COLO668 (cell line): ENCODE data around the gene ZDHHC14.
A peak's percentile ranks its signal among the peaks of the same experiment; 100 is the strongest.
"Not testable (repeated sequence)": the region's sequence is repeated elsewhere in the genome, so short reads cannot be mapped to it uniquely, and the experiment has no call there.

Experiments used
- DNase-seq: peaks from one replicate; lab custom pipeline; 2025; ENCODE audit not compliant: unreplicated experiment; lab: John Stamatoyannopoulos, UW

ZDHHC14 gene

DNA sequence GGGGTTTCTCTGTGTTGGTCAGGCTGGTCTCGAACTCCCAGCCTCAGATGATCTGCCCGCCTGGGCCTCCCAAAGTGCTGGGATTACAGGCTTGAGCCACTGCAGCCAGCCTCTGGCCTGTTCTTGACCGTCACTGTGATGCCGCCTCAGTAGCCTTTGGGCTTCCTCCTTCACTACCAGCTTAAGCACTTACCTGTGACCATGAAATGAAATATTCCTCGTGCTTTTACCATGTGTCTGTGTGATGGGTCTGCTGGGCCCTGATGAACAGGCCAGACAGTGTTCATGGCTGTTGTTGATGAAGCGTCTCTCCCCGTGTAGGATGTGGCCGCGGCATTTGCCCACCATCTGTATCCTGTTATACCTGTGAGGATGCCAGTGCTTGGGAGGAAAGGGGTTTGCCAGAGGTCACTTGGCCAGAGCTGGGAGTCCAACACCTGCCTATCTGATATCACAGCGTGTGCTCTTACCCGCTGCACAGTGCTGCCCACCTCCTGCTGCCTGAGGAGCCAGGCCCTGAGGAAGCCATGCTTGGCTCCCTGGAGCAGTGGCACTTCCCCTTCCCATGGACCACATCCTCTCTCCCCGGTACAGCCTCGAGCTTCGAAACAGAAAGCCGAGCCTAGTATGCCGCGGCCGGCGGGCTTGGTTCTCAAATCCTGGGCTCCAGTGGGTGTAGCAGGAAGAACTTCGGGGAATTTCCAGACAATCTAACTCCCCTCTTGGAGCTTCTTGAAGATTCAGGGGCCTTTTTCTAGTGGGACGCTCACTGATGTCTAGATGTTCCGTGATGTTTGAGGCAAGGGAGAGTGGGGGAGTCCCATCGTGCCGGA is 167.9 kb downstream of the ZDHHC14 start:
- DNase-seq, result no peak

DNA sequence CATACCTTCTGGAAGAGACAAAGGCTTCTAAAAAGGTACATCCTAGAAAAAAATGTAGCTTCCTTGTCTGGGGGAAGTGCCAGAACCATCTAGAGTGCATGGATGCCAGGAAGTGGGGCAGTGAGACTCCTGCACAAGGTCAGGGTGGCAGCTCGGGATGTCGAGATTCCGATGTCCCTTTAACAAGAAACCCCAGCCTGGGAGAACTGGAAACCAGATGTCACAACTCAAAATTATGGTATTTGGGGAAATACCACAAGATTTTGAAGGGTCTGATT is 168.4 kb downstream of the ZDHHC14 start:
- DNase-seq, result no peak

DNA sequence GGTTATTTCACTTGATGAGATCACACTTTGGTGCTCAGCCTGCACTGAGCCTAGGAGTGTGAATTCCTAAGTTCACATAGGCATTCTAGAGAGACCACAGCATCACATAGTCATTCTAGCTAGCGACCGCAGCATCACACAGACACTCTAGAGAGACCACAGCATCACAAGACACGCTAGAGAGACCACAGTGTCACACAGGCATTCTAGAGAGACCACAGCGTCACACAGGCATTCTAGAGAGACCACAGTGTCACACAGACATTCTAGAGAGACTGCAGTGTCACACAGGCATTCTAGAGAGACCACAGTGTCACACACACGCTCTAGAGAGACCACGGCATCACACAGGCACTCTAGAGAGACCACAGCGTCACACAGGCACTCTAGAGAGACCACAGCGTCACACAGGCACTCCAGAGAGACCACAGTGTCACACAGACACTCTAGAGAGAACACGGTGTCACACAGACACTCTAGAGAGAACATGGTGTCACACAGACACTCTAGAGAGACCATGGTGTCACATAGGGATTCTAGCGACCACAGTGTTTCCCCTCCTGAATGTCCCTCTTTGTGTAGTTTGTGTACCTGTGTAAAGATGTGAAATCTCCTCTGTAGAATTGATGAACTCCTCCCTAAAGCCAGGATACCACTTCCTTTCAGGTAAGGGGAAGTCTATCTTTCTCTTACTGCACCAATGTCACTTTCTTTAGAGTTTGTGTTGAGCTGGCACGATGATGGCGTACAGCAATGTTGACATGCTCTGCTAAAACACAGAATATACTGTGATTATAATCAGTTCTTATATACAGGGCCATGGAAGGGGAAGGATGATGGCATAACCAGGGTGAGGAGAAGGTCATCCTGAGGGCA is 169.4 kb downstream of the ZDHHC14 start:
- DNase-seq, result no peak

DNA sequence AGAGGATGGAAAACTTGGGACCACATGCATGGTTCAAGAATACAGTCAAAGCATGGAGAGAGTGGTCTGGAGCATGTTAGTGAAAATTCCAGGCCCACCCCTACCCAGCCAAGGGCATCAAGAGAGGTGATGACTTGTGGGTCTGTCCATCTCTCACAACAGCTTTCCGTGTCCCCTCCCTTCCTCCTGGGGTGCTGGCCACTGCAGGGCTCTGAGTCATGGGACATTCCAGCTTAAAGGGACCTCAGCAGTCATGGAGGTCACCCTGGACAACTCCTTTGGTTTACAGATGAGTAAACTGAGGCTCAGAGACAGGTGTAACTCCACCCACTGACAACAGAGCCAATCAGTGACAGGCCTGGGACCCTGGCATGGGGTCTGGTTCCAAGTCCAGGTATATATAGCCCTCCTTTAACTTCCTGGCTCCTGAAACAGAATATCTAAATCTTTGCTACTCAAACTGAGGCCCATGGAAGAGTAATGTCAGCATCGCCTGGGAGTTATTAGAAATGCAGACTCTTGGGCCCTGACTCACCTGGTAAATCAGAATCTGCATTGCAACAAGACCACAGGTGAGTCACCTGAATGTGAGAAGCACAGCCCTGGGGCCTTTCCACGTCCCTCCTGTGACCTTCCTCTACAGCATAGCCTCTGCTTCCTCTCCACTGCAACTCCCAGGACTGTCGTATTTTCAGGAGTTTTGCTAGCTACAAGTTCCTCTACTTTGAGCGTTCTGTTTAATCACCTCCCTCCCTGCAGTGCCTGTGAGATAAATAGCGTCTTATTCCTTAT is 170.2 kb downstream of the ZDHHC14 start:
- DNase-seq, result no peak

DNA sequence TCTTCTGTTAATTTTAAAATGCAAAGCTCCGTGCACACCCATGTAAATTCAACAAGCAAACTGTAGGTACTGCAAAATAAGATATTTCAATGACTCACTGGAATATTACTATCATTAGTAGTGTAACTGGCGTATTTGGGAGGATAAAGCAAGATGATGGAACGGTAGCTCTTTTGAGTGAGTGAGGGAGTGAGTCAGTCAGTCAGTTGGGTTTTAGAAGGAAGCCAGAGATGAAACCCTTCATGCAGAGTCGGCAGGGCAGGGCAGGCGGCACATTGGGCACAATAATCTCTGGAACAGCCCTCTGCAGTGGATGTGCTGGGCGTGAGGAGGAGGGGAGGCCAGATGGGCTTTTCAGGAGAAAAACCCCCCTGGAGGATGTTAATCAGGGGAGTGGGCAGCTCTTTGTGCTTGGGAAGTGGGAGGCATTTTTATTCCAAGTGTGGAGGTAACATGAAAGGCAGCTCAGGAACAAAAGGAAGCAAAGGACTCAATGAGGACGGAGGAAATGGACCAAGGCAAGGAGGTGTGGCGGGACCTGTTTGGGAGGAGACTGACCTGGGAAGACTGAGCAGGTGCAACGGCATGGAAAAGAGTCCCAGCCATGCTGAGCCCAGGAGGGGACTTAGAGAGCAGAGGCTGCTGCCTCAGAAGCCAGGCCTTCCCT is 171.2 kb downstream of the ZDHHC14 start:
- no peak for DNase-seq

DNA sequence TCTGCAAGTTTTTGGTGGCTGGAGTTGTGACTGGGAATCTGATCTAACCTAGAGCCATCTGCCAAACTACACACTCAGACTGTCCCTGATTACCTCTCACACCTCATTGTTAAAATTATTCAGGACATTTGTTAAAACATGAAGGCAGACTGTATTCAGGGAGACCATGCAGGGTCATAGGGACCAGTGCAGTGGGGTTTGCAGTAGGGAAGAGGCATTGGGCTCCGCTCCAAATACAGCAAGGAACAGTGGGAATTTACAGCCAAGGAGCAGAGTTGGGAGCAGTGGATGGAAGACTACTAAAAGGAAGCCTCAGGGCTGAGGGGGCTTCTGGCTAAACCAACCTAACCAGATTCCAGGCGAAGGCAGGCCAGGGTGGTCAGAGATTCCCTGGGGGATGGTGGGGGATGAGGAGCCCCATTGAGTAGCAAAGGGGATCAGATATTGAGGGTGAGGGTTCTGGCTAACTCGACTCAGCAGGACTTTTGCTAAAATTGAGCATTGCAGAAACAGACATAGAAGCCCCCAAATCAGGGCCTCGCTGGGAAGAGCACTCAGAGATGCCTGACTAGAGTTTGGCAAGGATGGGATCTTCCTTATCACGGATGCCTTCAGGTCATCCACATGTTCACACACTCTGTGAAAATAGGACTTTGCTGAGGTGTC is 172.0 kb downstream of the ZDHHC14 start:
- DNase-seq, result no peak

DNA sequence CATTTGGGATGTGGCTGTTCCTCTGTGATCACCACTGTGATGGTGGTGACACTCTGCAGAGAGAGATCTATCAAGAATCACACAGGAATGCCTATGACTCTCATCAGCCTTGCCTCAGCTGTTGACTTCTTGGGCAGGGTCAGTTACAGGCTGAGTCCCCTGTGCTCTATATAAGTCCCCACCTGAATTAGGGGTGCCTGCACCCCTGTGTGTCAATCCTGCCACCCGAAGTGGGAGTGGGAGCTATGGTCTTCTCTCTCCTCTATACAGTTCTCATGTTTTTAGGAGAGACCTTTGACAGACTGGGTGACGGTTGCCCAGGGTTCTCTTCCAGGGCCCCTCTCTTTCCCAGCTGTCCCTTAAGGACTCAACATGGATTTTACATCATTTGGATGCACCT is 173.8 kb downstream of the ZDHHC14 start:
- no peak for DNase-seq

DNA sequence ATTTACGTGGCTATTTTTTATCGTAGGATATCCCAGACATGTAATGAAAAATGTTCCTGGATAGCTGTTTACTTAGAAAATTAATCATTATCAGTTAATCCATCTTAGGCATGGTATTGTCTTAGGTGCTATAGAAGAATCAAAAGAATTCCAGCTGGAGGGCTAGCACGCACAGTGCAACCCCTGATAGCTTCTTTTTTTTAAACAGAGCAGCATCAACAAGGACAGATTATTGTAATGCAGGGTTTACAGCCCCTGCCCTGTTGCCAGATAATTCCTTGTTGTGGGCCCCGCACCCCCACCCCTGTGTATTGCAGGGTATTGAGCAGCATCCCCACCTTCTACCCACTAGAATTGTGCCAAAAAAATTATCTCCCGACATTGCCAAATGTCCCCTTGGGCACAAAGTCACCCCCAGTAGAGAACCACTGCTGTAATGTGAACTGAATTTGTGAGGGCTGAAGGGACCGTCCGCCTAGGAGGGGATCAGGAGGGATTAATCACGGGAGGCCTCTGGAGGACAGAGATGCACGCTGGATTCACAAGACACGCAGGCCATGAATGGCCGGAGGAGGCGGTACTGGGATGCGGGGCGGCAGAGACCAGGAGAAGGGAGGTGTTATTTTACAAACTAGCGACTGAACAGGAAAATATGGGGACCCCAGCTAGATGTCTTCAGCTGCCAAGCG is 174.6 kb downstream of the ZDHHC14 start:
- no peak for DNase-seq

DNA sequence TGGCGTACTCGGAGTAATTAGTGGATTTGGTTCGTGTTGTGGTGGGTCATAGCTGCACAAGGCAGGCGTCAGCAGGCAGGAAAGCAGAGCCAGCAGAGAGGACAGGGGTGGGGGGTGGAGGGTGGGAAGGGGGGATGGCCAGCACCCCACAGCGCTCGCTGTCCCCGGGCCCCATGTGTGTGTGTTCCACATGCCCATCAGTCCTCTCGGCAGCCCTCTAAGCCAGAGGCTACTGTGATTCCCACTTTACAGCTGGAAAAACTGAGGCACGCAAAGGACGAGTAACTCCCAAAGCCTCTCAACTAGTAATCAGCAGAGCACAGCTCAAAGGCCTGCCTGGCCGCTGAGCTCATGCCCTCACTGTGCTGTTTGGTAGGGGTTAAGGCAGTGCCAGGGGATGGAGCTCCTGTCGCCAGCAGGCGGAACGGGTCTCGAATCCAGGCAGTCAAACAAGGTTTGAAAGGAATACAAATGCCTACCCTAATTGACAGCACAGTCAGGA is 175.2 kb downstream of the ZDHHC14 start:
- no peak for DNase-seq

DNA sequence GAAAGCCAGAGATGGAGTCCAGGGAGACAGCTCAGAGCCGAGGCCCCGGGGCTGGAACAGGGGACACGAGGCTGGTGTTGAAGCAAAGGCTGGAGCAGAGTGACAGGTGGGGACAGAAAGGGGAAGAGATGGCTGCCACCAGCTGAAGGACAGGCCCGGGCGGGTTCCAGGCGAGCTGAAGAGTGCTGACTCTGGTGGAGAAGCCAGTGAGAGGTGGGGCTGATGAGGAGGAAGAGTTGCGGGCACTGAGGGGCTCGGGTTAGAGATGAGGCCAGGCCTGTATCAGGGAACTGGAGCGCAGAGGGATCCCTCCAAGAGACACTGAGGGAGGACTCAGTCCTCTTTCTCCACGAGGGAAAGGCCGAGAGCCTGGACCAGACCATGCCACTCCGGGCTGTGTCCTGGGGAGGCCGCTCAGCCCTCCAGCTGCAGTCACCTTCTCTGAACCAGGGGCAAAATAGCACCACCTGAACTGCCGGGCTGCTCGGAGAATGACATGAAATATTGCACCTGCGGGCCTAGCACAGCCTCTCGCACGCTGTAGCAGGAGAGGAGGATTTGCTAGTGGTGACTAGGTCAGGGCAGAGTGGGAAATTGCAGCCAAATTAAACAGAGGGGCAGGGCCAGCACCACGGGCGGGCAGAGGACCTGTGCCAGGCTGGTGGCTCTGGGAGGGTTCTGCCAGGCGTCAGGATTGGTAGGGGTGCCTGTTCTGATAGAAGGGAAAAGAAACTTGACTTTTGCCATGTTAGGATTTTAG is 175.9 kb downstream of the ZDHHC14 start:
- peak; percentile 72 for DNase-seq

DNA sequence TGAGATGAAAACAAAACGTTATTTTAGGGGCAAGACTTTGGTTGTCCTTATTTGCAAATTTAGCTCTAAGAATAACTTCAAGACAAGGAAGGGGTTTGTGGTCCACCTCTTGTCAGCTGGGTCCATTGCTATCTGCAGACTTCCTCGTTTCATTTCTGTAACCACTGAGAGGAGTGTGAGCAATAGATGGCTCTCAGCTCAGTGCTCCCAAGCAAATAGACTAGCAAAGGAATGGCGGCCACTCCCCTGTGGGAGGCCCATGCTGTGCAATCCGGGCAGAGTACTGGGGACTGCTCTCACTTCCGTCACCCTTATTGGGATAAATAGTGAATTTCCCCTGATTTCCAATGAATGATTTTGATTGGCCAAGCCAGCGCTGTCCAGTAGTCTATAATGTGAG is 176.6 kb downstream of the ZDHHC14 start:
- DNase-seq, result no peak

DNA sequence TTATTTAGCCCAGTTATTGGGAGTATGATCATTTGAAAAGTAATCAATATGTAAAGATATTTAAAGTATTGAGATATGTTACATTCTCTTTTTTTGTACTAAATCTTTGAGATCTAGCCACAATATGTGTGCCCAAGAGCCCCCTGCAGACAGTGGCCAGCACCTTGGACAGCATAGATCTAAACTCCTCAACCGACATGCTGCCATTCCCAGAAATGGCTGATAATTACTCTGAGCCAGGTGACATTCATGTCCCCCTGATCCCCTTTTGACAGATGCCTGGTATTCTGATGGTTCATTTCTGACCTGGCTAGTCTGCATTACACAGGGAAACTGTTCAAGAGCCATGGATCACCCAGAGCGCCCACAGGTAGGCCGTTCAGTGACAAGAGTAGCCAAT is 177.1 kb downstream of the ZDHHC14 start:
- DNase-seq, result no peak

DNA sequence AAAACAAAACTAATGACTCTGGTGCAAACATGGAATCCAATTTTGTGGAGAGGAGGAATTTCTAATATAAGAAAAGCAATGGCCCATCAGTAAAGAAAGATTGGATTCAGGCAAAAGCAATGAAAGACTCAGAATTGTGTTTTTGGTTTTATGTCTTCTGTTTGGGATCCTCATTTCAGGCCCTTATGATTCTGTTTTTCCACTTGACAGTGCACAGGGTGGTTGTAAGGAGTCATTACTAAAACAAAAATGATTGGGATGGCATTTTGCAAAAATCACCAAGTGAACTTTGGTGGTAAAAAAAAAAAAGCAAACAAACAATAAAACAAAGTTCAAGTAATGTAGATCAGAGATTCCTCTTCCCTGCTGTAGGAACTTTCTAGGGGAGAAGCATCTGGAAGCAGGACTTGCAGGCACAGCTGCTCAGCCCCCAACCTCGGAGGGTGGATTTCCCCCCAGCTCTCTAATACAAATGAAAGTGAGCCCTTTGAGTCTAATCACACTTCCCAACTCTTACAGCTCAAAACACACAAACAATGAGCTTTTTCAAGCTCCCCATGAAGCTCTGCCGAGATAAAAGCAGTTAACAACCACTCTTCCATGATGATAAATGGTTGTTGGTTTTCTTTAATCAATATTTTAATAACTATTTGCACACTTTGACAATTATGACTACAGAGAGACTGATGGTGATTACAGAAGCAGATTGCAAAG is 177.7 kb downstream of the ZDHHC14 start:
- no peak for DNase-seq

DNA sequence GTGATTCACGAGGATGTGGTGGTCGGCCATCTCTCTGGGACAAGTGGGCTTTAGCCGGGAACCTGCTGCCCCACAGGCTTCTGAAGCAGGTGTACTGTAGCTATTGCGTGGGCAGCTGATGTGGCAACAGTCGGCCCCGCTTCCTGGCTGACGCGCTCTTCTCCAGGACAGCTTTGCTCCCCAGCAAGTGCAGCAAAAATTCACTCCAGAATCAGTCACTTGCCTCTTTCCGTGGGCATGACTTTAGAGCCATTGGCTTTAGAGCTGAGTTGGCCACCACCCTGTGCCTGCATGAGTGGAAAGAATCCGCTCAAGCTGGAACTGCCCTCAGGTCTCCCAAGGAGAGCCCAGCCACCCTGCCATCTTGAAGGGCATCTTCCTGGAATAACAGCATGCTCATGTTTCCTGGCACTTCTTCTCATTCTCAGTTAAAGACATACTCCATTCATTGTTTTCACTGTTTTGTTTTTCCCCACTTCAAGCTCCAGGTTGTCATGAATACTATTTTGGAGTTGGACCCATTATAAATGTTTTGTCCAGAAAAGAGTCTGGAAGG is 178.3 kb downstream of the ZDHHC14 start:
- no peak for DNase-seq

DNA sequence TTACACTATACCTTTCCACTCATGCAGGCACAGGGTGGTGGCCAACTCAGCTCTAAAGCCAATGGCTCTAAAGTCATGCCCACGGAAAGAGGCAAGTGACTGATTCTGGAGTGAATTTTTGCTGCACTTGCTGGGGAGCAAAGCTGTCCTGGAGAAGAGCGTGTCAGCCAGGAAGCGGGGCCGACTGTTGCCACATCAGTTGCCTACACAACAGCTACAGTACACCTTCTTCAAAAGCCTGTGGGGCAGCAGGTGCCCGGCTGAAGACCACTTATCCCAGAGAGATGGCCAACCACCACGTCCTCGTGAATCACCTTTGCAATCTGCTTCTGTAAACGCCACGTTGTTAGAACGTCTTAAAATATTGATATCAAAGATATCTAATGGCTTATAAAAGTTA is 179.1 kb downstream of the ZDHHC14 start:
- DNase-seq, result not testable (repeated sequence)

DNA sequence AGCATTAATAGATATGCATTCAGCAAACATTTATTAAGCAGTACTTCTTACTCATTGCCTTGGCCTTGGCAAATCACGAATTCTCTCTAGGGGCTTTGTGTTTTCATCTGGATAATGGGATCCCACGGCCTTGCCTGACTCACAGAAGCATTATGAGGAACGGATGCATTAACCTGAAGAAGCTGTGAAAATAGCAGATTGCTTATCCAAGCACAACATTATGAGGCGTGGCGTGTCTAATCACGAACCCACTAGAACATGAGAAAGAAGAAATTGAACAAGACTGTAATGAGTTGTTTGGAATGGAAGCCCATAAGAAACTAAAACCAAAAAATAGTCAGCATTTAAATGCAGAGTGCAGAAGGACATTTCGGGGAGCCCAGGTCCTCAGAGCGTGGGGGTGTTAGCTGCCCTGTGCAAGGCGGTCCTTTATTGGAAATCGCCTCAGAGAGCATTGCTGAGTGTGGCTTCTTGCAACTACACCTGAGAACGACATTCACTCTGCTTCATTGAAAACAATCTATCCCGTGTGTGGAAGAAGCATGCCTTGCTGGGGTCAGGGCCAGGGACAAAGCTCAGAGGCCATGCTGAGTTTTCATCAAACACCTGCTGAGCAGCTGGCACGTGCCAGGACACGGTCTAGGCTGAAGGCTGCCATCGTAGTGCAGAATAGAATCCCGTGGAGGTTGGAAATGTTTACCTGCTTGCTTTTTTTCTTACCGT is 179.9 kb downstream of the ZDHHC14 start:
- DNase-seq, result peak; percentile 73

DNA sequence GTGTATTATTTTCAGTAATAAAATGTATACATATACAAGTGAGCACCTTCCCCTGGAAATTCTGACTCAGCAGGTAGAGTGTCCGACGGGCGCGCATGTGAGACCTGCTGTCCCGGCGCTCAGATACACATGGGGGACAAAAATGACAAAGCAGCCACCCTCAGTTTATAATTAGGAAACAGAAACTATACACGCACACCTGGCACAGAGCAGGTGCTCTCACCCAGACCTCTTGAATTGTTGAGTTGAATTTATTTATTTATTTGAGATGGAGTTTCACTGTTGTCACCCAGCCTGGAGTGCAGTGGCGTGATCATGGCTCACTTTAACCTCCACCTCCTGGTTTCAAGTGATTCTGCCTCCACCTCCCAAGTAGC is 180.4 kb downstream of the ZDHHC14 start:
- DNase-seq, result peak; percentile 73
